Progenitor cell of endocrine pancreas (in vitro differentiated cells): ENCODE data around the gene DNMT3A. TPM values are rescaled to one million over a fixed set of nuclear protein-coding genes. Genes with fewer than 3 reads are reported as not detected.

ENCODE experiments used
- DNase-seq: peaks from one replicate; pipeline ENCODE4 v3.0.0; 2021; ENCODE audit warnings: low spot score; ENCODE audit not compliant: unreplicated experiment
- H3K27ac Mint-ChIP-seq: 2 replicates; pipeline ENCODE4 v1.8.0; 2021; ENCODE audit warnings: mild to moderate bottlenecking, moderate library complexity, mixed read lengths
- H3K27me3 Mint-ChIP-seq: 2 replicates; pipeline ENCODE4 v1.8.0; 2021; ENCODE audit warnings: mixed read lengths
- H3K36me3 Mint-ChIP-seq: 2 replicates; pipeline ENCODE4 v1.8.0; 2022; ENCODE audit warnings: mixed read lengths; ENCODE audit not compliant: insufficient read depth
- H3K4me1 Mint-ChIP-seq: 2 replicates; pipeline ENCODE4 v1.8.0; 2021; ENCODE audit warnings: low read depth, mixed read lengths
- H3K4me3 Mint-ChIP-seq: 2 replicates; pipeline ENCODE4 v1.8.0; 2021; ENCODE audit warnings: low read depth, mild to moderate bottlenecking, moderate library complexity, mixed read lengths
- H3K9me3 Mint-ChIP-seq: 2 replicates; pipeline ENCODE4 v1.8.0; 2021; ENCODE audit warnings: low read depth, mixed read lengths
- total RNA-seq: library from RNA; stranded (reverse); gene quantifications from 2 replicates; pipeline ENCODE4 v1.2.1, GENCODE V29; 2021
- TF ChIP-seq, protein P1 (sequence below): fragments of 200-600 bp; sonication (generic); IDR thresholded peaks from one replicate; pipeline ENCODE4 v1.5.0; 2021; ENCODE audit warnings: antibody characterized with exemption, mild to moderate bottlenecking; ENCODE audit not compliant: unreplicated experiment

Gene DNMT3A
- total RNA-seq, 1 donor from 2014 or later = 168 TPM

DNA sequence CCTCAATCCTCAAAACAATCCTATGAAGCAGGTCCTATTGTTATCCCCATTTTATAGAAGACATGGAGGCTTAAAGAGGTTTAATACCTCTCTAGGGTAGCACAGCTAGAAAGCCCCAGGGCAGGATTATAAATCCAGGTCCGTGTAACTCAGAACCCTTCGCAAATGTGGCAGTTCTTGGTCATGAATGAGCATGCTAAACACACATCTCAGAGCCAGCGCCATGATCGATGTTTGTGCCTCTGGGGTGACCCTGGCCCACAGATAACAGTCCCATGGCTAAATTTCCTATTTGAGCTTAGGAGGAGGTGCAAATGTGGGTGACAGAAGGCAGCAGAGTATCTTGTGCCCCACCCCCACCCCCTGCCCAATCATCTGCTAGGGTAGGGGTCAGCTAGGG is 17.5 kb downstream of the DNMT3A start:
- peaks cover 15% of the 10 kb centered on the region for H3K4me1 Mint-ChIP-seq
- peaks cover 23% of the 10 kb centered on the region for H3K36me3 Mint-ChIP-seq
- no peak overlapping the region for H3K27ac Mint-ChIP-seq
- no peak for DNase-seq
- H3K9me3 Mint-ChIP-seq = peaks cover 19% of the 10 kb centered on the region
- TF ChIP-seq, protein P1, sequence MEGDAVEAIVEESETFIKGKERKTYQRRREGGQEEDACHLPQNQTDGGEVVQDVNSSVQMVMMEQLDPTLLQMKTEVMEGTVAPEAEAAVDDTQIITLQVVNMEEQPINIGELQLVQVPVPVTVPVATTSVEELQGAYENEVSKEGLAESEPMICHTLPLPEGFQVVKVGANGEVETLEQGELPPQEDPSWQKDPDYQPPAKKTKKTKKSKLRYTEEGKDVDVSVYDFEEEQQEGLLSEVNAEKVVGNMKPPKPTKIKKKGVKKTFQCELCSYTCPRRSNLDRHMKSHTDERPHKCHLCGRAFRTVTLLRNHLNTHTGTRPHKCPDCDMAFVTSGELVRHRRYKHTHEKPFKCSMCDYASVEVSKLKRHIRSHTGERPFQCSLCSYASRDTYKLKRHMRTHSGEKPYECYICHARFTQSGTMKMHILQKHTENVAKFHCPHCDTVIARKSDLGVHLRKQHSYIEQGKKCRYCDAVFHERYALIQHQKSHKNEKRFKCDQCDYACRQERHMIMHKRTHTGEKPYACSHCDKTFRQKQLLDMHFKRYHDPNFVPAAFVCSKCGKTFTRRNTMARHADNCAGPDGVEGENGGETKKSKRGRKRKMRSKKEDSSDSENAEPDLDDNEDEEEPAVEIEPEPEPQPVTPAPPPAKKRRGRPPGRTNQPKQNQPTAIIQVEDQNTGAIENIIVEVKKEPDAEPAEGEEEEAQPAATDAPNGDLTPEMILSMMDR = no peak
- no peak overlapping the region for H3K4me3 Mint-ChIP-seq
- H3K27me3 Mint-ChIP-seq = no peaks in the 10 kb centered on the region

DNA sequence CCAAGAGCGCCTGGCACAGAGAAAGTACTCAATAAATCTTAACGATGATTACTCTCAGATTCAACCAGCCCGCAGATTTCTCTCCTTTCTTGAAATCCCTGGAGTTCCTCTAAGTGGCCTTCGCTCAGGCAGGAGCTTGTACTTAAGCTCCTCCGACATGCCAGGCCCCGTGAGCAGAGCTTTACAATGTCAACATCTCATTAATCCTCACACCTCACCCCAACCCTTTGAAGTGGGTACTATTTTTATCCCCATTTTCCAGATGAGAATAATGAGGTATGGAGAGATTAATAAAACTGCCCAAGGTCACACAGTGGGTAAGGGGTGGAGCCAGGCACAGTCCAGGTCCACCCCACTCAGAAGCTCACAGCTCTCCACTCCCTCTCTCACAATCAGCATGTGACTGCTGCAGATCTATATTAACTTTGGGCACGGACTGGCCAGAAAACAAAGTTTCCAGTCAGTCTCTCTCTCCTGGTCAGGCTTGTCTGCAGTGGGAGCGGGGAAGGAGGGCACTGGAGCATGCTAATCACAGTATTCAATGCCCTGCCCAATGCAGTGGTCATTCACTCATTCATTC is 18.0 kb downstream of the DNMT3A start:
- no peak overlapping the region for H3K4me3 Mint-ChIP-seq
- TF ChIP-seq, protein P1 = no peak
- H3K9me3 Mint-ChIP-seq = peaks cover 19% of the 10 kb centered on the region
- H3K27me3 Mint-ChIP-seq = no peaks in the 10 kb centered on the region
- H3K36me3 Mint-ChIP-seq = peaks cover 23% of the 10 kb centered on the region
- DNase-seq = no peak
- H3K4me1 Mint-ChIP-seq = peaks cover 15% of the 10 kb centered on the region
- no peak overlapping the region for H3K27ac Mint-ChIP-seq

DNA sequence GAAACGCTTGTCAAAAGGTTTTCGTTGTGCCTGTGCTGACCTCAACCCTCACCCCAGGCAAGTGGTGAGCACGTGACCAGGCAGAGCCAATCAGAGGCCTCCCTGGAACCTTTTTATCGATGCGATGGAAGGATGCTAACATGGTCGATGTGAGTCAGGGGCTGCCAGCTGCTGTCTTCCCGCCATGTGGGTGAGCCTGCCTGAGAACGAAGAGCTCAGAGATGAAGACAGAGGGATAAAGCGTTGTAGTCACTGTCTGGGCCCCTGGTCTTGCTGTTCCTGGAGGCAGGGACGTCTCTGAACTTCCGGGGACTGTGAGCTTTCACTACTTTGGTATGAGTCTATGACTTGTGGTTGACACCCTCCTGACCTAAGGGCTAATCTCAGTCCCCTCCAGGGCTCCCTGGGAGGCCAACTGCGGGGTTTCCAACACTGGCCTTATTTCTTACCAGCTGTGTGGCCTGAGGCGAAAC is 18.6 kb downstream of the DNMT3A start:
- H3K9me3 Mint-ChIP-seq = peaks cover 19% of the 10 kb centered on the region
- no peak for DNase-seq
- H3K36me3 Mint-ChIP-seq = peaks cover 23% of the 10 kb centered on the region
- TF ChIP-seq, protein P1 = no peak
- H3K27ac Mint-ChIP-seq = no peak overlapping the region
- H3K4me3 Mint-ChIP-seq = no peak overlapping the region
- H3K4me1 Mint-ChIP-seq = peaks cover 15% of the 10 kb centered on the region
- no peaks in the 10 kb centered on the region for H3K27me3 Mint-ChIP-seq

DNA sequence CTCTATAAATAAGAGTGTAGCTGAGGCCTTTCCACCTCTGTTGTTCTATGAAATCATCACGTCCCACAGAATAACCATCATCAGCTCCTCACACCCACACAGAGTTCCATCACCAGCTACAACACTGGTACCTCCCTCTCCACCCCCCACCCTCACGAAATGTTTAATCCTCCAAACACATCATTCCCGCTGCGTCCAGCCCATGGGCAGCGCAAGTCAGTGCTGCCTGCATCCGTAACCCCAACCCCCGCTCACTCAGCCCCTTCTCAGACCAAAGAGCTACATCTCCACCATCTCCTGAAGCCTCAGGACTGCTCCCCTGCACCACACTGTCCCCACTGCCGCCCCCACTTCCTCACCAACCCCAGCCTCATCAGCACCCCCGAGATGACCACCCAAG is 19.4 kb downstream of the DNMT3A start:
- no peak overlapping the region for H3K4me3 Mint-ChIP-seq
- H3K36me3 Mint-ChIP-seq = peaks cover 16% of the 10 kb centered on the region
- TF ChIP-seq, protein P1 = no peak
- no peak overlapping the region for H3K27ac Mint-ChIP-seq
- H3K9me3 Mint-ChIP-seq = peaks cover 13% of the 10 kb centered on the region
- peaks cover 15% of the 10 kb centered on the region for H3K4me1 Mint-ChIP-seq
- no peak for DNase-seq
- H3K27me3 Mint-ChIP-seq = no peaks in the 10 kb centered on the region

DNA sequence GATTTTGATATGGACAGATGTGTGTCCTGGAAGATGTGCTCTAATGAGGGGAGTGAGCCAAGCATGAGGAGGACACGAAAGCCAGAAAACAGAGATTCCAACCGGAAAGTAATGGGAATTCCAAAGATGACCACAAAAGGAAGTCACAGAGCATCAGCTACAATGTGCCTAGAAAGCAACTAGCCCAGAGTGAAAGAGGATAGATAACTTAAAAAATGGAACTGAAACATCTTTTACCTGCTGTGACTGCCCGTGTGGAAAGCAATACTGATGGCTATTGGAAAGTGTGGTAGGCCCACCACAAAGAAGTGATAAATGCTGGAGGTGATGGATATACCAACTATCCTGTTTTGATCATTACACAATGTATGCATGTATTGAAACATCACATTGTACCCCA is 21.6 kb downstream of the DNMT3A start:
- H3K4me3 Mint-ChIP-seq = no peak overlapping the region
- peaks cover 3% of the 10 kb centered on the region for H3K9me3 Mint-ChIP-seq
- TF ChIP-seq, protein P1 = no peak
- no peak for DNase-seq
- peaks cover 4% of the 10 kb centered on the region for H3K36me3 Mint-ChIP-seq
- H3K4me1 Mint-ChIP-seq = peaks cover 15% of the 10 kb centered on the region
- peak overlapping the region; percentile 33 for H3K27ac Mint-ChIP-seq
- H3K27me3 Mint-ChIP-seq = no peaks in the 10 kb centered on the region
